GM18499 (cell line): ENCODE data around the gene MEPE.

Experiments
- ATAC-seq: cut with Tn5 transposase; IDR thresholded peaks from one replicate; pipeline ENCODE4 v1.9.1; 2021; ENCODE audit warnings: moderate number of reproducible peaks; ENCODE audit not compliant: insufficient read depth, unreplicated experiment

MEPE gene, protein sequence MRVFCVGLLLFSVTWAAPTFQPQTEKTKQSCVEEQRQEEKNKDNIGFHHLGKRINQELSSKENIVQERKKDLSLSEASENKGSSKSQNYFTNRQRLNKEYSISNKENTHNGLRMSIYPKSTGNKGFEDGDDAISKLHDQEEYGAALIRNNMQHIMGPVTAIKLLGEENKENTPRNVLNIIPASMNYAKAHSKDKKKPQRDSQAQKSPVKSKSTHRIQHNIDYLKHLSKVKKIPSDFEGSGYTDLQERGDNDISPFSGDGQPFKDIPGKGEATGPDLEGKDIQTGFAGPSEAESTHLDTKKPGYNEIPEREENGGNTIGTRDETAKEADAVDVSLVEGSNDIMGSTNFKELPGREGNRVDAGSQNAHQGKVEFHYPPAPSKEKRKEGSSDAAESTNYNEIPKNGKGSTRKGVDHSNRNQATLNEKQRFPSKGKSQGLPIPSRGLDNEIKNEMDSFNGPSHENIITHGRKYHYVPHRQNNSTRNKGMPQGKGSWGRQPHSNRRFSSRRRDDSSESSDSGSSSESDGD

DNA sequence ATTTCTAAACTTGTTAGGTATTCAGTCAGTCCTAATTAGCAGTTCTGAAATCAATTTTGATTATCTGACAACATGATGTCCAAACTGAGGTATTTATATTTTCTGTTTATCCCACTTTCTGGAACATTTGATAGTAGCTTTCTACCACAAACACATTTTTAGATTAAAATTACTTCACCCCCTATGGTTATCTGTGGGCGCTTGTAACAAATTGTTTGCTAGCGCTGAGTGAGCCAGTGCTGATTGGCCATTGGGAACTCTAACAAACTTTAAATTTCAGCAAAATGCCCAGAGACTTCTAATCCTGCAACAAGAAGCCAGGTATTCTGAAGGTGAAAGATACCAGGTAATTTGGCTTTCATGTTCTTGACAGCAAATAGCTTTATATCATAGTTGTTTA lies at the start of gene MEPE:
TSS of gene MEPE (plus strand) at position 301 of the 400 bp plus-strand sequence. CDS start 1,746 bp downstream, outside the sequence.
- no peak for ATAC-seq

DNA sequence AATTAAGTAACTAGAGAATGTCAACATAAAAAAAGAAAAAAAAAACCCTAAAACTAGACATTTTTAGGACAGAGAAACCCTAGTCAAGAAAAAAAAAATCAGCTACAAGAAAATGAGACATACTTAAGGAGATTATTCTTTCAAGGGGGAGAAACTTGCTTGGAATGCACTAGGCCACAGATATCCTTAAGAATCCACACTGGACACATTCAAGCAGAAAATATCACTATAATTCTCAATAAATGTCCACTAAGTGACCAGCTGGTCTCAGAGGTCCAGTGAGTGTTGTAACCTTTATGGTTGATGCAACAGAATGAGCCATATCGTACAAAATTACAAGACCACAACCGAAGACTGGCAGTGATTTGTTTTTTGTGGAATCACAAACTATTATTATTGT lies 49.0 kb upstream of the MEPE start:
- ATAC-seq = no peak

DNA sequence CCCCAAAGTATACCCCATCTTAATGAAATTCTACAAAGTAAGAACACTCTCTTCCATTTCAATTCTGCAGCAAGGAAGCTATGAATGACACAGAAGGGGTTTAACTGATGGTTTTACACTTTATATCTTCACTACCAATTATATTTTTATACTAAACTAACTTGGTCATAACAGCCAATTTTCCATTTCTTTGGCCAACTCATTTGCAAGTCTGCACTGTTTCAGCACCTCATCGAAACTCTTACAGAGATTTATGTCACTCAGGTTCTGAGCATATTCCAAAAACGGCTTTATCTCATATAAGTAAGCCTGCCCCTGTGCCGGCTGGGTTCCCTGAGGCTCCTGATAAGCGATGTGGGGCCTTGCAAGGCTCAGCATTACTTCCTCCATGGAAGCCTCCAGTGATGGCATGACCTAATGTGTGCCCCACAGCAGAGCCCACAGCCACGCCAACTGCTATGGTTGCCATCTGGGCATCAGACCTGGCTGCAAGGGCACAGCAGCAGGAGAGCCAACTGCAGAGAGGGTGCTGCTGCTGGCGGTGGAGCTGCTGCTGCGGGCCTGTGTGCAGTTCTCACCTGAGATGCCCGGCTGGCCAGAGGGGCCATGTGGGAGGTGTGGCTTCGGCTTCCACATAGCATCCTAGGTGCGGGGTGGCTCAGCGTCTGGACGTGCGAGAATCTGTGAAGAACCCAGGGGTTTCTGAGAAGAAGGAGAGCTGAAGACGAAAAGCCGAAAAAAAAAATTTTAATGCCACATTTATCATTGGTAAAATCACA lies 46.8 kb upstream of the MEPE start:
- ATAC-seq = no peak

DNA sequence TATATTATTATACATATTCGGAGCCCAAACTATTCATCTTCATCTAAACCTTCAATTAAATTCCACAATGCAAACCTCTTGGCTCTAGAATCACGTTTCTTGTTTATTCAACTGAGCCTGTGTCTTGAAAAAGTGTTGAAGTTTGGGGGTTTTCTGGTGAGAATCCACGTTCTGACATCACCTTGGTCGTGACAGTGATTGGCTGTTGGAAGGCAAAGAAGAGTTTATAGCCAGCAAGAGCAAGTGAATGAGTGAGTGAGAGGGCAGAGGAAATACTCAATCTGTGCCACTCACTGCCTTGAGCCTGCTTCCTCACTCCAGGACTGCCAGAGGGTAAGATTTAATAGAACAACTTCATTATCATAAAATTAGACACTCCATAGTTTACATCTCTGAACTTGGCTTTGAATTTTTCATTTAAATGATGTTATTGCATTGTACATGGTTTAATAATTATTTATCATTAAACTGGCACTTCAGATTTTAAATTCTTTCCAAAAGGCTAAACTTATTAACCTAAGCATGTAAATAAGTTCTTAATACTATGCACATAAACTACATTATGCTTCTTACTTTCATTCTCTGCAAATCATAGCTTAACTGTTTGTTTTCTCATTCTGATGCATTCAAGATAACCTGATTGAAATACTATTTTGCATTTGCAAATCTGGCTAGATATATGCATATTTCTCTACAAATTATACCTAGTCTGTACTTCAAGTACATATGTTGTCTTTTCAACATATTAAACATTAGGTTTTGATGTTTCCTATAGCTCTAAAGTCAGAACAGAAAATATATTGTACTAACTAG lies 33.3 kb upstream of the MEPE start, which contains the start of gene IBSP:
TSS of gene IBSP (plus strand) at position 254 of the 813 bp plus-strand sequence. CDS start 2,808 bp downstream, outside the sequence.
- no peak for ATAC-seq

DNA sequence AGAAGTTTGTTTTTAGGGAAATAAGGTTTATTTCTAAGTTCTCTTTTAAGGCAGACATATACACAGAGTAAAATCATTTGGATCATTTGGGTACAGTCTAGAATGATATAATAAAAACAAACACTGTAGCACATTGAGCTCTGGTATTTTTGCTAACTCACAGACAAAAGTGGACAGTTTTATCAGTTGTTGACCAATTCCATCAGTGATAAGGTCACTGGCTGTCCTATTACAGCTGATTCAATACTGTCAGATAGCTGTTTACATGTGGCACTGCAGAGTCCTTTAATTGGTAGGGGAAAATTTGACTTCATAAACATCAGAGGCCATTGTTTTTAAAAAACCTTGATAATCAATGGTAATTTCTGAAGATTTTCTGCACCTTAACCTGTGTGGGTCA lies 29.9 kb upstream of the MEPE start:
- no peak for ATAC-seq

DNA sequence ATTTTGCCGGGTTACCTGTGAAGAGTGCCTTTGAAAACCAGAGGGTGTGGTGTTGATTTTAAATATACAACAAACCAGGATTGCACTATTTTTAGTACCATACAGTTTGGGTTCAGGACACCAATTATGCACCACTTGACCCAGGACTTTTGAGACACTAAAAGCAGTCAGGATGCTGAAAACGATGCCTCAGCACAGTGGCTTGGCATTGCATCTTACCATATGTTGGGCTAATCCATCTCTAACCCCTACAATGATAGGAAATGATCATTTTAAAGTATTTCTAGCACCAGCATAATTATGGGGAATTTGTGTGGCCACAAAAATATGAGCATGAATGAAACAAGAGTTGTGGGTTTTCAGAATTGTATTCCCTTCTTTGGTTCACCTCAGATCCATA lies 29.3 kb upstream of the MEPE start:
- no peak for ATAC-seq

DNA sequence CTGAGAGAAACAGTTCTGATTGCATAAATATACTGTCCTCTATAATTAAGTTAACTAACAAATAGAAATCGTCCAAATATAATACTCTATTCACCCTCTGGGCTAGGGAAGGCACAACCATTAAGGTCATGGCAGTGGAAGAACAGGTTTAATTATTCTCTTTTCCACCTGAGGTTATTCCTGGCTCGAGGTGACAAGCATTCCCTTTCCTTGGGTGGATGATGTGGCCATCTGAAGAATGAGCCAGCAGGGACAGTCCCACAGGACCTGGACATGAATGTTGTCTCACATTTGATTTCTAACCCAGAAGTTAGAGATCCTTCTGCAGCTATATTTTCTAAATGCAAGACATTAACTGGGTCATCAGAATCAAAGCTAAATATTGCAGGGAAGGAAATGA lies 27.9 kb upstream of the MEPE start:
- no peak for ATAC-seq

DNA sequence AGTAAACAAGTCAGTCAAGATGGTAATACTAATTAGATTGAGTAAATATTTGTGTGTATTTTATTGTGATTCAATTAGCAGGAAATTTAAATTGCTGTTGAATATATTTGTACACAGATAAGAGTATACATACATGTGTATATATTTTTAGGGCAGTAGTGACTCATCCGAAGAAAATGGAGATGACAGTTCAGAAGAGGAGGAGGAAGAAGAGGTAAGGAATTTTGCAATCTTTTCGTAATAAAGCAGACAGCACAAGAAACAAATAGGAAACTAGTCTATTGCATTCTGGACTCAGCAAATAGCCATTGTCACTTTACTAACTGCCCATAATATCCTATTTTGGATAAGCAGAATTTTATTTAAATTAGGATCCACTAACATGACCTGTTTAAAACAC lies 26.8 kb upstream of the MEPE start:
- ATAC-seq = no peak

DNA sequence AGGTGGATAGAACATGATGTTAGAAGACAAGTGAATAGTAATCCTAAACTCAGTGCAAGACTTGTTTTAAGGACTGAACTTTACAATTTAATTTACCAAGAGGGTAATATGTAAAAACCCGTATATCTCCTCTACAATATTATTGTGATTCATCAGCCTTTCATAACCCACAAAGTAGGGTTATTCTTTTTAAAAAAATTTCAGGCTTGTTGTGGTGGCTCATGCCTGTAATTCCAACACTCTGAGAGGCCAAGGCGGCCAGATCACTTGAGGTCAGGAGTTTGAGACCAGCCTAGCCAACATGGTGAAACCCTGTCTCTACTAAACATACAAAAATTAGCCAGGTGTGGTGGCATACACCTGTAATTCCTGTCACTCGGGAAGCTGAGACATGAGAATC lies 26.2 kb upstream of the MEPE start:
- no peak for ATAC-seq

DNA sequence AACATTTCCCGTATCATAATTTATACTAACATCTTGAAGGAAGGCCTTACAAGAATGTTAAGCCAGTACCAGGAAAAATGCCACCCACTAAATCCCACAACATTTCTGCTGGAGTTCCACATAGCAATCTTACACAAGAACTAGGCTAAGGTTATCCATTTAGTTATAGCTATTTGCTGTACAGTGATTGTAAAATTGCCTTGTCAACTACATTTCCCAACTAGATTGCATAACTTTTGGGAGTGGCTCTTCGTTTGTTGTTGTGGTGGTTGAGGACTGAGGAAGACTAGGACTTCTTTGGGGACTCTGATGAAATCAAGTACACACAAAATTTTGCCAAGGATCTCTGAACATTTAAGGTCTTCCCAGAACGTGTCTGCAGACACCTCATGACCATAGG lies 25.4 kb upstream of the MEPE start:
- ATAC-seq = no peak

DNA sequence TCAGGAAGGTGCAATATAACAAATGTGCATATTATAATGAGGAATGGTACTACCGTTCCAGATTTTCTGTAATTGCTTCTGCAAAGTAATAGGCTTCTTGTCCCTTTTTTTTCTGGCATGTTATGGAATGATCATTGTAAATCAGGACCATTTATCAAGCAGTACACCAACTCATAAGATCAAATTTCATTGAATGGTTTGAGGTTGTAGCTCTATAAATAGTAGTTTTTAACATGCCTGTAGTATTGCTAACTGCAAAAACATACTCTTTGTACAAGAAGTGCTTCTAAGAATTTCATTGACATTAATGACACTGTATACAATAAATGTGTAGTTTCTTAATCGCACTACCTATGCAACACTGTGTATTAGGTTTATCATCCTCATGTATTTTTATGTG lies 20.8 kb upstream of the MEPE start:
- ATAC-seq = no peak

DNA sequence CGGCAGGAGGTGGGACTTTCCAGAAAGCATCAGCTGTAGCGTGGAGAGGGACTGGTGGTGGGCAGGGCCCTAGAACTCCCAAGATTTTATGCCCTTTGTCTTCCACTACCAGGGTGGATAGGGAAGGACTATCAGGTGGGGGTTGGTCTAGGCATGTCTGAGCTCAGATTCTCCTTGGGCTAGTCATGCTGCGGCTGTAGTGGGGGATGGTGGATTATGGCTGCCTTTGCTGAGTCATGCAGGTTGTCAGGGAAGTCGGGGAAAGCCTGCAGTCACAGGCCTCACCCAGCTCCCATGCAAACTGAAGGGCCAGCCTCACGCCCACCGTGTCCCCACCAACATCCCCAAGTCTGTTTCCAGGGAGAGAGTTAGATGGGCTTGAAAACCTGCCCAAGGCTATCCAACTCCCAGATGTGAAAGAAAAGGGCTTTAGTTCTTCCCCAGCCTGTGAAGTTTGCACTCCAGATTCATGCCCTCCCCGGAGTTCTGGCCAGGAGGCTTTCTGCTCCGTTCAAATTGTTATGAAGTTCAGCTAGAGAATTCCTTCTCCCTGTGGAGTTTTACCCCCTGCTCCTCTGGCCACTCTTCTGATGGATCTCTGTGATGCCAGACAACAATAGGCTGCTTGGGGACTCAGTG lies 13.4 kb upstream of the MEPE start:
- no peak for ATAC-seq

DNA sequence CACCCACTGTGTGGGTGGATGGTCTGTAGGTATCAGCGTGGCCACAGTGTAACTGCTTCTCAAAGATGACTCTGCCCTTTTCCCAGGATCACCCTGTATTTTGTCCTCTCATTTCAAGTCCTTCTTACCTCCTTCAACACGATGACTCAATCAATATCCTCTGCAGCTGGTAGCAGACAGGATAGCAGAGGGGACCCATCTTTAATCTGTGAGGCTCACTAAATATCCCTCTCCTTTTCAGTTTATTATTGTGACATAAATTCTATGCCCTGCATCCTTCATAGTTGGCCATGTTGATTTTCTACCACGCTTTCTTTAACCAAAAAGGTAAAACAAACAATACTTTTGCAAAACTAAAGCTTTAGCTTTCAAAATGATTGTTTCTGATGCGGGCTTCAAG lies 9.6 kb upstream of the MEPE start:
- ATAC-seq = no peak

DNA sequence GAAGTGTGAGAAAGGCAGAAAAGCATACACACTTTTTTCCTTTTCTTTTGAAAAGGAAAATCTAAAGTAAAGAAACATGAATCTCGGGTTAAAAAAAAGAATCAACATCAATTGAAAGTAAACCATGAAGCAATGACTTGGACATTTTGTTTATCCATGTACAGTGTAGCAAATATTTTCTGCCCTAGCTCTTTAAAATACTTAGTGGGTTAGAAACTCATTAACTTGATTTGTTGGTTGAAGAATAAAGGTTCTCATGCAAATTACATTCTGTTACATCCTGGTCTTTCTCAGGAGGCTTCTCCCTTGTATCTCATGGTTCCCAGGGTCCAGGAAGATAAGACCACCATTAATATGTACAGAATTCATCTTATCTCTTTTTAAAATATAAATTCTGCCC lies 9.0 kb upstream of the MEPE start:
- ATAC-seq = no peak

DNA sequence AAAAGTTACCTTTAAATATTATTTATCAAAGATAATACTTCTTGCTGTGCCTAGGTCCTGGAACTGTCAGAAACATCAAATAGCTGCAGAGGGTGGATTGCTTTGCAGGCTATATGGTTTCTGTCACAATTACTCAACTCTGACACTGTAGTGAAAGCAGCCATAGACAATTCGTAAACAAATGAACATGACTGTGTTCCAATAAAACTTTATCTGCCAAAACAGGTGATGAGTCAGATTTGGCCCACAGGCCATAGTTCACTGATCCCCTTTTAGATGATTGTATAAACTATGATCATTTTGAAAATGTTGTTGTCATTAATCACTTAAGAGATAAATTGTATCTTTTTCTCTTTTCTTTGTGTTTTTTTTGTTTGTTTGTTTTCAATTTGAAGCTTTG lies 8.4 kb upstream of the MEPE start:
- no peak for ATAC-seq

DNA sequence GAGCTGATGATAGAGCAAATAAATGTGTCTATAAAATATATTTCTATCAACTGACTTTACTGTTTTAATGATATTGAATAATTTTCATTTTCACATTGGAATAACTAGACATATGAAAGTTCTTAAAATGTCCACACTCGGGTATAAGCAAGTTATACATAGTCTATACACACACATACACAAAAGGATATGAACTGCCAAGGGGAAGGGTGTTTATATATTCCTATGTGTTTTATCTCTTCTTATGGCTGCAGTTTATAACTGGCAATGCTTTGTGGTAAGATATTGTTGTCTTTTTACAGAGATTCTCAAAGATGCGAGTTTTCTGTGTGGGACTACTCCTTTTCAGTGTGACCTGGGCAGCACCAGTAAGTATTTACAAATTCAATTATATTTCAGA lies 1.6 kb downstream of the MEPE start:
- no peak for ATAC-seq

DNA sequence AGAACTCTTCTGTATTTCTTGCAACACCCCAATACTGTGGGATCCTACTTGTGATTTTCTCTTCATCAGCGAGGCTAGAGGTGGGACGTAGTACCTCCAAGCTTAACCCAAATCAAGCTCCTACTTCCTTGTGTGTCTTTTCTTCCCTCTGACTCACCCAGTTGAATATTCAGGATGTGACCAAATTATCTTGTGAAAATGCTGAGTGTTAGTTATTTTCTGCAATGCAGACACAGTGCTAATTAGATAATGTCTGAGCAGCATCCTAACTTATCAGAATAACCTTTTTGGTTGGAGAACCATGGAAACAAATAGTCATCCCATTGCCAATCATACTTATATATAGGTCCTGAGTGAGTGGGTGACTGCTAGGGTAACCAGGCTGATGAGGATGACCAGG lies 2.4 kb downstream of the MEPE start:
- no peak for ATAC-seq

DNA sequence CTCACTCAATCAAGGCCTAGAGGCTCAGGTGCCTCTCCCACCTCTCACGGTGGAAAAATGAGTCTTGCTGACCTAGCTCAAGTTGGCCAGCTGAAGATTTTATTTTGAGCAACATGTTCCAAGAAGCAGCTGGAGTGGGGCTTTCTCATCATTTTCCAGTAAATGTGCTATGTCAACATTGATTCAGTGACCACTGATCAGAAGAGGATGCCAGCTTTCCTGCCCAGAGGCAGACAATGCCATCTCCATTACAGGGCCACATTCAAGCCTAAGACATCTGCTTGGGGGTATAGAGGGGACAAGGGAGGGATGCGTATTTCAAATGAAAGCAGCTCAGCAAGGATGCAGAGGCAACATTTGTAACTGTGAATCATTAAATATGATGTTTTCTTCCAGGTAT lies 3.0 kb downstream of the MEPE start:
- no peak for ATAC-seq

DNA sequence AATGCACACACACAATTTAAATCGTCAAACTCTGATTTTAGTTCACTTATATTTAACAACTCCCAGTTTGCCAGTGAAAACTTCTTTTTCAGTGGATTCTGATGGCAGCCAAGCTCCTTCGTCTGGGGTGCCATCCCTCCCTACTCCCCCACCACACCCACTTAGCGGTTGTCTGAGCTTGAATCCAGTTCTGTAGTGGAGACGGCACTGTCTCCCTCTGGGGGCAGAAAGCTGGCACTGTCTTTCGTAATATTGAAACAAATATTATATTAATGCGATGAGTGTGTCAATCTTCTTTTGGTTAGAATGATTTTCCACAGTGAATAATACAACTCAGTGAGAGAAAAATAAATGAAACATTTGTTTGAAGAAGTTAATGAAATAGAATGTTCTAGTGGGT lies 5.4 kb downstream of the MEPE start:
- no peak for ATAC-seq
